Subcutaneous abdominal adipose tissue (tissue), 5 donors: Measurements from ENCODE around the gene NPC1L1.

Source experiments
- H3K27ac ChIP-seq: one replicate; pipeline ENCODE4 v1.7.0; 2013; ENCODE audit warnings: low read depth, mild to moderate bottlenecking, inconsistent platforms, low read length, moderate library complexity
- H3K27me3 ChIP-seq, 5 donors: one replicate each; pipeline ENCODE4 v1.7.0; 2013; ENCODE audit warnings: low read length in 5 of 5, inconsistent platforms in 1 of 5; ENCODE audit not compliant: control insufficient read depth in 5 of 5, insufficient read depth in 4 of 5
- H3K36me3 ChIP-seq, 5 donors: one replicate each; pipeline ENCODE4 v1.7.0; 2013; ENCODE audit warnings: low read length in 5 of 5; ENCODE audit not compliant: control insufficient read depth in 5 of 5, insufficient read depth in 5 of 5
- H3K4me1 ChIP-seq, 5 donors: one replicate each; pipeline ENCODE4 v1.7.0; 2013; ENCODE audit warnings: low read length in 5 of 5, mild to moderate bottlenecking in 3 of 5, moderate library complexity in 1 of 5; ENCODE audit not compliant: control insufficient read depth in 5 of 5, insufficient read depth in 5 of 5
- H3K4me3 ChIP-seq, 5 donors: one replicate each; pipeline ENCODE4 v1.7.0; 2013; ENCODE audit warnings: low read length in 5 of 5, low read depth in 1 of 5
- H3K9ac ChIP-seq, 5 donors: one replicate each; pipeline ENCODE4 v1.7.0; 2013; ENCODE audit warnings: low read length in 5 of 5, mild to moderate bottlenecking in 4 of 5, moderate library complexity in 3 of 5
- H3K9me3 ChIP-seq, 5 donors: one replicate each; pipeline ENCODE4 v1.7.0; 2013; ENCODE audit warnings: low read length in 5 of 5; ENCODE audit not compliant: control insufficient read depth in 5 of 5
- donor health status: healthy.
- donor health status: healthy.
- donor health status: healthy.
- donor health status: healthy.
- donor health status: healthy.

NPC1L1 gene

DNA sequence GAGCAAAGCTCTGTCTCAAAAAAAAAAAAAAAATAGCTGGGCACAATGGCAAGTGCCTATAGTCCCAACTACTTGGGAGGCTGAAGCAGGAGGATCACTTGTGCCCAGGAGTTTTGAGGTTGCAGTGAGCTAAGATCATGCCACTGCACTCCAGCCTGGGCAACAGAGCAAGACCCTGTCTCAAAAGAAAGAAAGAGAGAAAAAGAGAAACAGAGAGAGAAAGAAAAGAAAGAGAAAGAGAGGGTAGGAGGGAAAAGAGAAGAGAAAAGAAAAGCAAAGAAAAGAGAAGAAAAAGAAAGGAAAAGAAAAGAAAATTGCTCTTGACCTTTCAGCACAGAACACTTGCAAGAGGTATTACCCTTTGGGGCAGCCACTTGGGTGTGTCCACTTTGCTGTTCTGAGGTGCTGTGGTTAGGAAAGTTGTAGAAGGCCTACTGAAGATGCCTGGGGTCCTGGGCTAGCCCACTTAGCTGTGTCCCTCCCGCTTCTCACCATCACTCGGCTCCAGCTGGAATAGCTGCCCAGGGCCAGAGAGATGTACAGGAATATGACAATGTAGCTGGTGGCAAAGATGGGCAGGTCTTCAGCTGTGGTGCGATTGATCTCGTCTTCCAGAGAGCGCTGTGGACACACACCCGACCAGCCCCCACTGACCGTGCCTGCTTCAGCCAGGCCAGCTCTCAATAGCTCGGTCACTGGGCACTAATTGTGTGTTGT is 5.6 kb downstream of the NPC1L1 start:
- Histone ChIP-seq H3K9me3 (no peaks in the 10 kb centered on the region), H3K36me3 (no peaks in the 10 kb centered on the region), H3K27ac (no peak overlapping the region), H3K4me1 (peaks cover 0 to 41% (median 23%) of the 10 kb centered on the region in 5 donors), H3K4me3 (no peak overlapping the region), H3K9ac (no peak overlapping the region), H3K27me3 (no peaks in the 10 kb centered on the region)

GRCh38 chr7:44534501-44534900 is 6.6 kb downstream of the NPC1L1 start:
- no peak overlapping the region for H3K4me3 ChIP-seq
- no peak overlapping the region for H3K9ac ChIP-seq
- peaks cover 0 to 31% (median 13%) of the 10 kb centered on the region in 5 donors for H3K4me1 ChIP-seq
- no peak overlapping the region for H3K27ac ChIP-seq
- H3K36me3 ChIP-seq: no peaks in the 10 kb centered on the region
- H3K27me3 ChIP-seq: no peaks in the 10 kb centered on the region
- H3K9me3 ChIP-seq: no peaks in the 10 kb centered on the region

DNA sequence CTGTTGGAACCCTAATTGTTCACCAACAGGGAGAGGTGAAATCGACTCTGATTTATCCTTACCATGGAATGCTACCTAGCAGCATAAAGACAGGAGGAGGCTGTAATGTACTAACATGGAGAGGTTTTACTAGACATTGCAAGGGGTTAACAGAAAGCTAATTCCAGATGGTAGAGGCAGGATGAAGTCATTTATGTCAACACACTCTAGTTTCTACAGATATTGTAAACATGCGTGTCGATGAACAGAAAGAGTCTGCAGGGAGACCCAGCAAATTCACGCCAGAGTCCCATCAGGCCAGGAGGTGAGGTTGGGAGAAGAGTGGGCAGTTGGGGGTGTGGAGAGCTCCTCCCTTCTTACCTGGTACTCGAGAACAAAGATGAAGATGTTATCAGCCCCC is 7.0 kb downstream of the NPC1L1 start:
- Histone ChIP-seq H3K9ac (no peak overlapping the region), H3K36me3 (no peaks in the 10 kb centered on the region), H3K27ac (no peak overlapping the region), H3K9me3 (no peaks in the 10 kb centered on the region), H3K27me3 (no peaks in the 10 kb centered on the region), H3K4me1 (peaks cover 0 to 27% (median 12%) of the 10 kb centered on the region in 5 donors), H3K4me3 (no peak overlapping the region)

DNA sequence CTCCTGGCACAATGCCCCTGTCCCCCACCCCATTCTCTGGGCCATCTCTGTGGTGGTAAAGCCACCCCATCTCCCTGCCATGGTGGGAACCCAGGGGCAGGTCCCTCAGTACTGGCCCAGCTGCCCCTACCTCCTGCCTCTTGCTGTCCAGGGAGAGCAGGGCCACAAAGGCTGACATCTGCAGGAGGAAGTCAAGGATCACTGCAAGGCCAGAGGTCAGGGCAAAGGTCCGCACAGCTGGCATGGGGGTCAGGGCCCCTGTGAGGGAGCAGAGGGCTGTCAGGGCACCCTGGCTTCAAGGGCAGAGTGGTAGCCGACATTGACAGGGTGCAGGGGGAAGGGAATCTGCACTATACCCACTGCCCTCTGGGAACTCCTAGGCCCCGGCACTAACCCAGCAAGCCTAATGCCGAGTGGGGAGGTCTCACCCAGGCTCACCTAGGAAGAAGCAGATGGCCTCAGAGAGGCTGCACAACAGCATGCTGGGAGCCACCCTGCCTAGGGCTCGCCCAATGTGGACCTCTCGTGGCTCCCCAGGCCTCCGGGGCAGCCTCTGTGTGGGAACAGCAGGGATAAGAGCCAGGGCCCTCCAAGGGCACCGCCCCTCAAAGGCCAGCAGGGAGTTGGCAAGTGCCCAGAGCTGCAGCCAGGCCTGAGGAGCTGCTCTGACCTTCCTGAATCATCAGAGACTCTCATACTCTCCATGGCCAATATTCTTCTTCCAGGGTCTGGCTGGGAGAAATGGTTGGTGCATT is 7.7 kb downstream of the NPC1L1 start:
- no peak overlapping the region for H3K27ac ChIP-seq
- H3K4me3 ChIP-seq: no peak overlapping the region
- H3K4me1 ChIP-seq: peaks cover 0 to 21% (median 12%) of the 10 kb centered on the region in 5 donors
- no peaks in the 10 kb centered on the region for H3K27me3 ChIP-seq
- peaks cover 0 to under 1% (median 0%) of the 10 kb centered on the region in 5 donors for H3K9me3 ChIP-seq
- H3K9ac ChIP-seq: no peak overlapping the region
- H3K36me3 ChIP-seq: no peaks in the 10 kb centered on the region

DNA sequence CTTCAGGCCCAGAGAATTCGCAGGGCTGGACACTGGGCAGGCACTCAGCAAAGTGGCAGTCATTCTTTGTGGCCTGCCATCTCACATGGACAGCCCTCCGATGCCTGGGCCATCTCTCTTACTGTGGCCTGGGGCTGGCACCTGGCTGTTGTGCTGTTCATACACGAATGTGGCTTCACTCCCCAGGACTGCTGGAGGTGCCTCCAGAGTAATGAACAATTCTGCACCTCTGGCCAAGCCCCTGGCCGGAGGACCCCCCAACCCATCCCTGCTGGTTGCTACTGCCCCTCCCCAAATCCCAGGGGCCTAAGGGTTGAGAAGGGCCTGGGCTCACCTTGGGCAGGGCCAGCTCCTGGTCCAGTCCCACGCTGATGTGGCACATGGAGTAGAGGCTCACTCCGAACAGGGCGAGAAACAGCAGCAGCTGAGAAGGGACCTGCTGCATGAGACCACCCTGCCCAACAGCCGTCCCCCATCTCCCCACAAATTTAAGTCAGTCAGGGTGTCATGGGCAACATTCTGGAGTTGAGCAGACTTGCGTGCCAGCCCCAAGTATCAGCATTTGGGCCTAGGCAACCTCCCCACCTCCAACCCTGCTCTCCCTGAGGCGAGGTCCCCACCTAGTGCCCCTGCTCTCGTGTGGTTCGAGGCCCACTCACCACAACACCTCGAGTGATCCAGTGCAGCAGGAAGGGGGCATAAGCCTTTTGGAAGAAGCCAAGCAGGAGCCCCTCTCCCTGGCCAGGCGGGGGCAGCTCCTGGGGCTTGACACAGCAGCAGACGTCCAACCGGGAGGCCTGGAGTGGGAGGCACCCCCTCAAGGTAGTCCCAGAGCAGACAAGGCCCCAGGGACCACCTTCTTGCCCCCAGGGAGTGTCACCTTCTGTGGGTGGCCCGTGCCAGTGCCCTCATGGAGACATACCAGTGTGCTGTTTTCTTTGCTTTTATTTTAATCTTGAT is 9.4 kb downstream of the NPC1L1 start:
- H3K36me3 ChIP-seq: no peaks in the 10 kb centered on the region

GRCh38 chr7:44530990-44531389 is 10.1 kb downstream of the NPC1L1 start:
- no peak overlapping the region for H3K9ac ChIP-seq
- no peaks in the 10 kb centered on the region for H3K27me3 ChIP-seq
- peaks cover 0 to 7% (median 2%) of the 10 kb centered on the region in 5 donors for H3K9me3 ChIP-seq
- no peak overlapping the region for H3K4me3 ChIP-seq
- H3K36me3 ChIP-seq: no peaks in the 10 kb centered on the region
- H3K4me1 ChIP-seq: peaks cover 0 to 5% (median 0%) of the 10 kb centered on the region in 5 donors
- no peak overlapping the region for H3K27ac ChIP-seq

More for the DNA sequence above, 9.4 kb downstream of the NPC1L1 start:
- Histone ChIP-seq H3K4me1 (peaks cover 0 to 5% (median 0%) of the 10 kb centered on the region in 5 donors), H3K4me3 (no peak overlapping the region), H3K27me3 (no peaks in the 10 kb centered on the region), H3K27ac (no peak overlapping the region), H3K9ac (no peak overlapping the region), H3K9me3 (peaks cover 0 to 4% (median 0%) of the 10 kb centered on the region in 5 donors)

- Histone ChIP-seq H3K27me3 (peaks cover 0 to 5% (median 0%) of the 10 kb centered on the region in 5 donors), H3K9ac (no peak overlapping the region), H3K9me3 (peaks cover 0 to 15% (median 5%) of the 10 kb centered on the region in 5 donors), H3K4me1 (no peaks in the 10 kb centered on the region), H3K27ac (no peak overlapping the region), H3K4me3 (no peak overlapping the region), H3K36me3 (no peaks in the 10 kb centered on the region)
Measured at GRCh38 chr7:44524811-44525388, 16.2 kb downstream of the NPC1L1 start.

DNA sequence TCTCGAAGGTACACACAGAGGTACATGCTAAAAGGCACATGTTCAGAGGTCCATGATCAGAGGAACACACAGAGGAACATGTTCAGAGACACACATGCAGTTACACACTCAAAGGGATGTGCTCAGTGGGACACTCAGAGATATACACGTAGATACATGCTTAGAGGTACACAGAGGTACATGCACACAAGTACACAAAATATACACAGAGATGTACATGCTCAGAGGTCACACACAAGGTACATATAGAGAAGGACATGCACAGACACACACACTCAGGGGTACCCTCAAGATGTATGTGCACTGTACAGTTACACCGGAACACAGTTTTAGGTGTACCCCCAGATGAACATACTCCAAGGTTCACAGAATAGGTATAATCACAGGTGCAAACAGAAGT is 18.8 kb downstream of the NPC1L1 start:
- Histone ChIP-seq H3K27me3 (peaks cover 0 to 5% (median 0%) of the 10 kb centered on the region in 5 donors), H3K27ac (no peak overlapping the region), H3K36me3 (no peaks in the 10 kb centered on the region), H3K9me3 (peaks cover 0 to 13% (median 5%) of the 10 kb centered on the region in 5 donors), H3K9ac (no peak overlapping the region), H3K4me1 (no peaks in the 10 kb centered on the region), H3K4me3 (no peak overlapping the region)

GRCh38 chr7:44521347-44522095 is 19.6 kb downstream of the NPC1L1 start:
- Histone ChIP-seq H3K4me1 (no peaks in the 10 kb centered on the region), H3K9ac (no peak overlapping the region), H3K27ac (no peak overlapping the region), H3K9me3 (peaks cover 0 to 13% (median 4%) of the 10 kb centered on the region in 5 donors), H3K36me3 (no peaks in the 10 kb centered on the region), H3K4me3 (no peak overlapping the region), H3K27me3 (peaks cover 0 to 5% (median 0%) of the 10 kb centered on the region in 5 donors)
